SKM-1 treated with dmso at 0.1 percent for 144 hours (cell line): Measurements from ENCODE around the gene LBH.

ENCODE experiments used
- DNase-seq: peaks from one replicate; lab custom pipeline; 2025; ENCODE audit not compliant: unreplicated experiment; lab: John Stamatoyannopoulos, UW

LBH gene

DNA sequence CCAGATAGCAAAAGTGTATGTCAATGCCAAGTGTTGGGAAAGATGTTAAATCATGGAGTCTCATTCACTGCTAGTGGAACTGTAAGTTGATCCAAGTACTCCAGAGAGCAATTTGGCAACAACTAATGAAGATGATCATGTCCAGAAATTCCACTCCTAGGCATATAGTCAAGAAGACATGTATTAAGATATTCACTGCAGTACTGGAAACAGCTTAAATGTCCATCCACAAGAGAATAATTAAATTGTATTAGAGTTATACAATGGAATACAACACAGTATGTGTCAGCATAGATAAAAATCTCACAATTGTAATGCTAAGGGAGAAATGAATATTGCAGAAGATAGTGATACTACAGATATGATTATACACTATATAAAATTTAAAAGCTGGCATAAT, 15.2 kb upstream of the LBH start:
- DNase-seq: no peak

DNA sequence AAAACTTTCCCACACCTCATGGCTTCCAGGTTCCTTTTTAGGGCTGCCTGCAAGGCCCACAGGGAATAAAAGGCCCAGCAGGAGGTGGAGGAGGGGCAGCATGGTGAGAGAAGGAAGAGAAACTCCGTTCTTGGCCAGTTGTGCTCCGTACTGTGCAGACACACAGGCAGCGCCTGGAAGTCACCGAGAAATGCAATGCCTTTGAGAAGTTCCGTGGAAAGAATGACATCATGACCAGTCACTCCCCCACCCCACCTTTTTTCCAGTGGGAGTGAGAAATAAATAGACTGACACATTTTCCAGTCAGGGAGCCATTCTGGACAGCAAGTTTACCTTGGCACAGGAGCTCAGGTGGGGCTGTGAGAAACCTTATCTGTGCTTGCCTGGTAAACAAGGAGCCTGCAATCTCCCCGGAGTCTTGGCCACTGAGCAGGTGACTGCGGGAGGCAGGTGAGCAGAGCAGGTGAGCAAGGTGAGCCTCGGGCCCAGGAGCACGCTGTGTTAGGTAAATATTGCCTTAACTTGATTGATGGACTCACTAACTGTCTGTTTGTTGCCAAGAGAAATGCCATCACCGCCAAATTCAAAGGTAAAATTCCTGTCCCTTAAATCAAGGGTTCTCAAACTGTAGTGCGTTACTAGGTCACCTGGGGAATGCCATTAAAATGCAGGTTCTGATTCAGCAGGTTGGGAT, 13.5 kb upstream of the LBH start:
- DNase-seq: no peak

DNA sequence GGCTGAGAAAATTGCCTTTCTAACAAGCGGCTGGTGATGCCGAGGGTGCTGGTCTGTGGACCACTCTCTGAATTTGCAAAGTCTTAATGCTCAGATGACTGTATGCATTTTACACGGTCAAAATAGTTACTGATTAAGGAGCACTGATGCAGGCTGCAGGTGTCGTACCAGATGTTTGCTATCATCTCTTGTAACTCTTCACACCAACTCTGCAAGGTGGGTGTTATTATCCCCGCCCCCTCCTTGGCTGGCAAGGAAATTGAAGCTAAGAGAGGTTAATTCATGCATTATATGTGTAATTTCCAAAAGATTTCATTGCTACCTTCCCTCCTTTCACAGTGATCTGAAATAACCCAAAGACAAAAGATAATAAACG, 13.0 kb upstream of the LBH start:
- DNase-seq: no peak

DNA sequence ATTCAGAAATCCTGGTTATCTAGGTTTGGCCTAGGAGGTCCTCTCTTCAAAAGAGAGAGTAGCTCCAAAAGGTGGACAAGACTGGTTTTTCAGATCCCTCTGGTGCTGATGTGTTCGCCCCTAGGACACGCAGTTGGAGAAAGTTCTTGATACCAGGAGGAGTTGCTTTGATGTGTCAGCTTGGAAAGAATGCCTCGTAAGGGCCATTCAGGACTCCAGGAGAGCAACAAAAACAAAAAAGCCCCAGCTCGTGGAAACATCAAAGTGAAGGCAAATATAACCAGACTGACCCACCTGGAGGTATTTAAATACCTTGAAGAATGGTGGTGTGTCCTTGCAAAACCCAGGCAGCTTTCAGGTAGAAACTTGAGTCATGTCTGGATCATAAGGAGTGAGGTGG, 12.5 kb upstream of the LBH start:
- no peak for DNase-seq

DNA sequence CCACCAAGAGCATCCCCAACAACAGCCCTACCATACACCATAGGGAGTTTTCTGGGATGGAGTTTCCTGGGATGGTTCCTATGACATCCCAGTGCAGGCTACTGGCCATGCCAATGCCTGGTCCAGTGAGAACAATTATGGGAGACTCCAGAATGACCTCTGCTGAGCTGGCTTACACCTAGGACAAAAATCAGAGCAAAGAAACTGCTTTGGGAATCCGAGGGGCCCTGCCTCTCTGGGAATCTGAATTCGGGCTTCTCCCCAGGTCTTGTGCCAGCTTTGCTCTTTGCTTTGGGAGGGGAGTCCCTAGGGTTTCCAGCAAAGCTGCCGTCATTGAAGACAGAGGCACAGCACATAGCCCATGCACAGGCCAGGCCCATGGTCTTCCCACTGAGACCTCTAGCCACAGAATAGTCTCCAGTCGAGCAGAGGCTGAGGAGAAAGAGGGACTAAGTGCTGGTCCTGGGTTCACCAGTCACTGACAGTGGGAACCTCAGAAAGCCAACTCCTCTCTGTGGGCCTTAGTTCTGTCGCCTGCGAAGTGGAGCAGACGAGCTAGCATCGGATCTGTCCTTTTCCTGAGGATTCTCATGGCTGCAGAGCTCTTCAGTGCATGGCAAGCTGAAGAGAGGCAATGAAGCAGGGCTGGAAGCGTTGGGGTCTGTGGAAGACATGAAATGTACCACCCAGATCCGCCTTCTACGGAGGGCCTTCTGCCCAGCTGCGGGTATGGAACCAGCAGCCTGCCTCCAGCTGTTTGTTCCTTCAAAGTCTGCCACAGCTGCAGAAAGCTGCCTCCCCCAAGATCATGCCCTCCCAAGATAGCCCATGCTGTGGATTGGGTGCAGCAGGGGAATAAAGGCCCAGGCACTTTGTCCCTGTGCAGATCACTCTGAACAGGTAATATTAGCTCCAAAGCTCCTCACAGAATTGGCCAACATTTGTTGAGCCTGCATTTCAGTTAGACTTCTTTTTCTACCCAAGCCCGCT, 11.2 kb upstream of the LBH start:
- no peak for DNase-seq

DNA sequence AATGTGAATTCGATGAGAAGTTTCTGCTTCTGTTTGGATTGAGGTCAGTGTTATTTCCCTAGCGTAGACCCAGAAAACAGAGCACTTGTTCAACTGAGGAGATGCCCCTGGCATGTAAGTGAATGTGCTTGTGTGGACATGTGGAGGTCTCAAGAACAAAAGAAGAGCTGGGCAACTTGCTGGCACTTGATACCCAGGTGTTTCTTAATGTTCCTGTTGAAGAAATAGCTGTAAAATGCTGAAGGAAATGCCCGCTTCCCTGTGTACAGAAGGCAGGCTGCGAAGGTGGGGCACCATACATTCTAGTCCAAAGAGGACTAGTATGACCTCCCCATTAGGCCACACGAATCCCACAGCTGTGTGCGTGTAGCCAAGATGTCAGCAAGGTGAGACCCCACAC, 9.8 kb upstream of the LBH start:
- no peak for DNase-seq

DNA sequence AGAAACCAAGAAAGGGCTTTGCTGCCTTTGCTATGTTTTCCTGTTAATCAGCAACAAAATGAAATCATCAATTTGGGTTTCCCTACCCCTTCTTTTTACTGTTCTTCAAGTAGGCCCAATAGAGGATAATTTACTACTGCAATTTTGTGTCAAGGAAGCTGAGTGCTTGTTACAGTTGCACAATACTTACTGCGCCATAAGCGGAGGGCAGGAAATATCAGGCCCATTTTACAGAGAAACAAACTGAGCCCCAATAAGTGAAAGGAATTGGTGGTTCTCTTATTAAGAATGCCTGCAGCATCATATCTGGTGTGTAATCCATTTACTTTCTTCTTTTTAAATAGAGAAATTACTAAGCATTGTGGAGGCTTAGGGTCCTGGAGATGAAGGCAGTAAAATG, 9.3 kb upstream of the LBH start:
- DNase-seq: no peak

DNA sequence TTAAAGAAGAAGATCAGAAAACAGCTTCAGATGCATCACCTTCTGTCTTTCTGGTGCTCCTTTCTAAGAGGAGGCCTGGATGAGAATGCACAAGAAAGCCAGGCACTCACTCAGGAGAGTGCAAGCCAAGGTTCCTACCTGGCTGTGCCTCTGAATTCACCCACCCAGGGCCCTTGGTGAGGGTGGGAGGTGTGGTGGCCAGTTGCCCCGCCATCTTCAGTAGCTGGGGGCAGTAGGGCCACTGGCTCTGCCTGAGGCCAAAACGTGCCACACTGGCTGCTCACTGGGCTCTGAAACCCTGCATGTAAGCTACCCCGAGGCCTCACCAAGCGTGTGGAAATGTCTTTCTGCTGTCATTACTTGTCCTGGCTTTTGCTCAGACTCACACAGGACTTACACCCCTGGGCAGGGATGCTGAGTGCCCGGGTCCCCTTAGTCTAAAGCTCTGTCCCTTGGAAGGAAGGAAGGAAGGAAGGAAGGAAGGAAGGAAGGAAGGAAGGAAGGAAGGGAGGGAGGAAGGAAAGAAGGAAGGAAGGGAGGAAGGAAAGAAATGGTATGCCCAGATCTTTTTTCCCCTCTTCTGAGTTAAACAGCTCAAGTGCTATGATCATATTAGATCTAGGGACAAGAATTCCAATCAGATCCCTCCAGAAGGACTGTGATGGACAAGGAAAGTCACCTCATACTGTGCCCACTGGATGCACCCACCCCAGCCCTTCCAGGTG, 8.5 kb upstream of the LBH start:
- DNase-seq: no peak

DNA sequence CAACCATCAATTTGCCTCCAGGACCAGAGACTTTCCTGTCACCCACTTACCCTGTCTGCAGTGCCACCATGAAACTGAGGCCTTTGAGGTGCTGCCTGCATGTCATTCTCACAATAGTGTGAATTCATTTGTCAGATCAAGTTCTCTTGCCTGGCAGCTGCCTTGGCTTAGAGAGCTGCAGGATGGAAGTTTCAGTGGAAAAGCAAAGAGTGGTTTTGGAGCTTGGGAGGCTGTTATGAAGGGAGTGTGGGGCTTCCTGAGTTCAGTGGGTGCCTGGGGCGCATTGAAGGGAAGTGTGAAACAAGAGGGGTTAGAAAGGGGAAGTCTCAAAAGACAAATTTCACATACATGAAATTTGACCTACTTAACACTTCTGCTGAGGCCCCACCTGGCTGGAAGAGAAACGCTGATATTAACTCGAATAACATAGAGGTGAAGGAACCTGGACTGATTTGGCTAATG, 7.9 kb upstream of the LBH start:
- peak; percentile 68 for DNase-seq

DNA sequence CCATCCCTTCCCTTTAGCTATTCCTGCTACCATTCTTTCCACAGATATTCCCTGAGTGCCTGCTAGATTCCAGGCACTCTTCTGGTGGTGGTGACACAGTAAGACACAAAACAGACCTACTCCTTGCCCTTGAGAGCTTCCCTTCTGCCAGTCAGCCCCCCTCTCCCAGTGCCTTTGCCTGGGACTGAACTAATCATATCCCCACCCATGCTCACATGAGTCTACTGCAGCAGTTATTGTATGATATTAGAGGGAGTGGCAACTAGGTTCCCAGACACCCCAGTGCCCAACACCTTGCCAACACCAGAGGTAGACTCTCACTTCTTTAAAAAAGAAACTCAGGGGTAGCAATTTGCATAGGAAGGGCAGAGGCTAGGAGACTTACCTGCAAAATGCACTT, 7.2 kb upstream of the LBH start:
- no peak for DNase-seq

DNA sequence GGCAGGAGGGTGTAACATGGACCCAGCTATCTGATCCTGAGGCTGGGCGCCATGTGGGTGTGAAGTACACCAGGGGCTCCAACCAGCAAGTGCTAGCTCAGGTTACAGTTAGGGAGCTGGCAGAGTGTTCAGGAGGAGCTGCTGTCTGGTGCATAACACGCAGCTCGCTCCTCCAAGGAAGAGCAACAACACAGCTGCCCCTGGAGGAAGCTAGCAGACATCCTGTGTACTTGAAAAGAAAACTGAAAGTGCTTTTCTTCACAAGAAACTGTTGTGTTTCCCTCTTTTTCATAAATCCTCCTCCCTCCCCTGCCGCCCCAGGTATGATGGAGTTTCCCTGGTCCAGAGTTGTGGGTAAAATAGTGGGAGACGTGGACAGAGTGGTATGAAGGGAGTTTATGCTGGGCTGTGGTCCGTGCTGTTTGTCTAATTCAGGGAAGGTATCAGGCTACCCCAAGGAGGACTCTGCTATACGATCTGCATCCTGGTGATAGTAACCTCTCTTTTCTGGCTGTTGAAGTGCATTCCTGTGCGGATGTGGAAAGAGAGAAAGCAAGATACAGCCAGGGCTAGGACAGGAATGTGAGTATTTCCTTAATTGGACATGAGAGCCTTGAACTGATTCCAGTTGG, 6.1 kb upstream of the LBH start:
- DNase-seq: no peak

DNA sequence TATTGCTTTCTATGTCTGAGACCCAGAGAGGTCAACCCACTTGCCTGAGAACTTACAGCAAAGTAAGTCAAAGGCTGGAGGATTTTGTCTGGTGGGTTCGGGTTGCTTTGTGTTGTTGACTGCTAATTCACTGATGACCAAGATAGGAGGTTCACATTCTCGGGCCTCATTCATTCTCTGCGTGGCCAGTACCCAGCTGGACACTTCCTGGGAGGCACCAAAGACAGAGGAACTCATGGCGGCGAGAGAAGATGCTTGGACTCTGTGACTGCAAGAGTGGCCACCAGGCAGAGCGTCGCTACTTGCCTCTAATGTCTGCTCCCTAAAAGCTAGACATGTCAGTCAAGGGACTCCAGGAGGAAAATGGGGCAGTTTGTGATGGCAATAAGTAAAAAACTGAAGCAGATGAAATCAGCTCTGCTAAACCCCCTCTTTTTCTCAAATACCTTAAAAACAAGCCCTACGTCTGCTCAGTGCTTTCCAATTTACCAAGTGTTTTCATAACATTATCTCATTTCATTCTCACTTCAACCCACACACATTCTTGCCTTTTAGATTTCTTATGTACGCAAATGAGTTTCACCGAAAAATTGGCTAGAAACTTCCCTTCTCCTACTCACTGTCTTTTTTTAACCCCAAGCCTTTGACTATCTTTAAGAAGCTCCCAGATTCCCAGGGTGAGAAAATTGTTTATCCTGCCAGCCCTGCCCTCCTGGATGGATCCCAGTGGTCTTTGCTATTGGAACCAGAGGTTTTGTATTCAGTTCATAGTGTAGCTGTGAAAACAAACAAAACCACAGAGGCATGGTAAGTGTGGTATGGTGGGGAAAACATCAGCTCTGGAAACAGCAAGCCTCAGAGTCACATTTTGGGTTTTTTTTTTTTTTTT, 4.9 kb upstream of the LBH start:
- no peak for DNase-seq

DNA sequence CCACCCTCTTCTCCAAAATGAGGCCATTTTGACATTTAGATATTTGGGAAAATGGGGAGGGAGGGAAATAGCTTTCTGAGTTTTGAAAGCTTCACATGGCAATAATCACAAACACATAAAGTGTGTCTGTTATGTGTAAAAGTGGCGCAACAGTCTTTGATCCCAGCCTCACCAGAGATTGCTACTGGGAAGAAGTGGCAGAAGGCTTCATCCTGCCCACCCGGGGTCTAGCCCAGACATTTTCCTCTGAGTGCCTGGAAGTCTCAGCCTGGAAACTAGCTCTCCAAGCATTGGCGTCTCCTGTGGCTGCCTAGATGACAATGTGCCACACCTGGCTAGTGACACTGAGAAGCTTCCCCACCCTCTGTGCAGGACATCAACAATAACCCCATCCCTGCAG, 1.7 kb upstream of the LBH start:
- DNase-seq: no peak

DNA sequence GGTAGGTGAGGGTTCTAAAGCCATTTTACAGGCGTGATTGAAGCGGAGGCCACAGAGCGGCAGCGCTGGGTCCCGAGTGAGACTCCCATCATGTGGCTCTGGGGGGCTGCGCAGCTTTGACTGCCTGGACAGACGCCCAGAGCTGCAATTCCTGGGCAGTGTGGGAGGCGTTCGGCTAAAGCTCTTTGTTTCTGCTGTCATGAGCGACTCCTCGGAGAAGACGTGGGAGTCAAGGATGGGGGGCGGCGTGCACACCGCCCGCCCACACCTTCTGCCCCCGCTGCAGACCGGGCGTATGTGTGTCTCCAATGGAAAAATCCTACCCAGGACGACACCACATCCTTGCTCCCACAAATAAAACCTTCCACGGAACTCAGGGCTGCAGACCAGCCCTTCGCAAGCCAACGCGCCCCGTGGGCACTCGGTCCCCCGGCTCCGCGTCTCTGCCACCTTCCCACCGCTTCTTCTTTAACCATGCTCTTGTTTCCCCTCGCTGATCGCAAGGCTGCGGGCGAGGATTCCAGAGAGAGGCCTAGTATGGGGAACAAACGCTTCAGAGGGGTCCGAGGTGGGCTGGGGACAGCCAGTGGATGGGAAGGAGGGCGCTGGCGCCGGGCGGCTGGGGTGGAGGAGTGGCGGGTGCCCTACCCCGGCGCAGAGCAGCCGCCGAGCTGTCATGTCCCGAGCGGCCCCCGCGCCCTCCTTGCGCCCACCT, 680 bp upstream of the LBH start:
- no peak for DNase-seq

DNA sequence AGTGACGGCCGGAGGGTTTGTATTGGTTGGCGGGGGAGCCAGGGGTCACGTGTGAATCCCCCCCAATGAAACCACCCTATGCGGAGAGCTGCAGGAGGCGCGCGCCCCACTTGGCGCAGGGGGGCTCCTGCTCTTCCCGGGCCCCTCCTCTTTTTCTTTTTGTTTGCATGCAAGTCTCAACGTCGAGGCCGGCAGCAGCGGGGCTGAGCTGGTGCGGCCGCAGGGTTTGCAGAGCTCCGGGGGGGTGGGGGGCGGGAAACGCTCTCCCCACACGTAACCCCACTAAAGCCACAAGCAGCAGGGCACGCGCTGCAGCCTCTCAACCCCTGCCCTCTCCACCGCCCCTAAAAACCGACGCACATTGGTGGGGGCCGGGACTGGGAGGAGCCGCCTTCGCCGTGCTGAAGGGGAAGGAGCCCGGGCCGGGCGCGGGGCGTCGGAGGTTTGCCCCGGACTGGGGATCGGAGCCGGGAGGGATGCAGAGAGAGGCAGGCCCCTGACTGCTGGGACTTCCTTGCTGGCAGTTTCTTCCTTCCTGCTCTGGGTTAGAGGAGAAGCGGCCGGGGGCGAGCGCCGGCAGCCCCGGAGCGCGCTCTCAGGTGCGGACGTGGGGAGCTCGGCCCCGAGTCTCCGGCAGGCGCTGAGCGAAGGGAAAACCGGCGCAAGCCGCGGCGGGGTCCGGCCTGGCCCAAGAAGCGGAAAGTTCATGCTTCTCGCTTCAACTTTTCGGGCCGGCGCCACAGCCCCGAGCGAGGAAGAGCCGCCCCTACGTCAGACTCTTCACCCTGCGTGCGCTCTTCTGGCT, 864 bp downstream of the LBH start:
- DNase-seq: peak; percentile 51

DNA sequence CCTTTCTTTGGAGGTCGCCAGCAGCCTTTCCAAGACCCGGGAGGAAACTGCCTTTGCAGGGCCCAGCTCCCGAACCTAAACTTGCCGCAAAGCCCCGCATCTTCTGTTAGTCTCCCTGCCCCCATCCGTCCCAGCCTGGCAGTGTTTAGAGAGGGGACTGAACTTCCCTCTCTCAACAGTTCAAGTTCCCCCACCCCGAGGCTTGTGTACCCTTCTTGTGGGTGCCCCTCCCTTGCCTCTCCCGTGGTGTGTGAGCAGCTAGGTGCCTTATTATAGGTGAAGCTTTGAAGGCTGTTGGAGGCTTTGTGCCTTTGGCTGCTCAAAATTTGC, 1.4 kb downstream of the LBH start:
- DNase-seq: peak; percentile 30

DNA sequence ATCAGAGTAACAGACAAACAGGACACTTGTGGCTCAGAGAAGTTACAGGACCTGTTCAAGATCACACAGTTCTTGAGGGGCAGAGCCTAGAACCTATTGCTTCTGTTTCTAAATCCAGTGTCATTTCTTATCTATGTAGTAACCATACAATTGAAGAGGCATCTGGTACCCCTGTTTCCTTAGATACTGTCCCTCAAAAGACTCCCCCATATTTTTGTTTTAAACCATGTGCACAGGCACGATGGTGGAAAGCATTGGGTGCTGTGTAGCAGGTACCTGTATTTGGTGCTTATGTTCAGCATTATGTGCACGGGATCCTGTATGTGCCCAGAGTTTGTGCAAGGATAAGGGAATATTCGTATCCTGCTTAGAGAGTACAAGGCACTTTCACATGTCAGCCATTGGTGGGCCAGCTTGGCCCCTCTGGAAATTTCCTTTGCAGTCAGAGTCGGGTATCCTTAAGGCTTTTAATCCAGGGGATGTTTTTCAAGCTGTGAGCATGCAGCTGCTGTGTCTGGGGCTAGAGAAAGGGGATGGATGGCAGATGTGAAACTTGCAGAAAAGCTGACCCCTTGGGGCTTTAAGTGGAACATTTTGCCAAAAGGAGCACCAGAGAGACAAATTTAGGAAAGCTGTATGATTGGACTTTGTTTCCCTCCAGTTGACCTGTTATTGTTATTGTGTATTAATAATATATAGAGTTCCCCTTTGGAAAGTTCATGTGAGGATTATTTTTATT, 2.1 kb downstream of the LBH start:
- DNase-seq: no peak
